GM21526 (cell line): Measurements from ENCODE around the gene TAF4.
"Not testable (repeated sequence)": the region's sequence is repeated elsewhere in the genome, so short reads cannot be mapped to it uniquely, and the experiment has no call there.

ENCODE experiments used
- ATAC-seq: cut with Tn5 transposase; IDR thresholded peaks from one replicate; pipeline ENCODE4 v1.9.1; 2021; ENCODE audit warnings: moderate library complexity; ENCODE audit not compliant: unreplicated experiment, low FRiP score

Gene TAF4

DNA sequence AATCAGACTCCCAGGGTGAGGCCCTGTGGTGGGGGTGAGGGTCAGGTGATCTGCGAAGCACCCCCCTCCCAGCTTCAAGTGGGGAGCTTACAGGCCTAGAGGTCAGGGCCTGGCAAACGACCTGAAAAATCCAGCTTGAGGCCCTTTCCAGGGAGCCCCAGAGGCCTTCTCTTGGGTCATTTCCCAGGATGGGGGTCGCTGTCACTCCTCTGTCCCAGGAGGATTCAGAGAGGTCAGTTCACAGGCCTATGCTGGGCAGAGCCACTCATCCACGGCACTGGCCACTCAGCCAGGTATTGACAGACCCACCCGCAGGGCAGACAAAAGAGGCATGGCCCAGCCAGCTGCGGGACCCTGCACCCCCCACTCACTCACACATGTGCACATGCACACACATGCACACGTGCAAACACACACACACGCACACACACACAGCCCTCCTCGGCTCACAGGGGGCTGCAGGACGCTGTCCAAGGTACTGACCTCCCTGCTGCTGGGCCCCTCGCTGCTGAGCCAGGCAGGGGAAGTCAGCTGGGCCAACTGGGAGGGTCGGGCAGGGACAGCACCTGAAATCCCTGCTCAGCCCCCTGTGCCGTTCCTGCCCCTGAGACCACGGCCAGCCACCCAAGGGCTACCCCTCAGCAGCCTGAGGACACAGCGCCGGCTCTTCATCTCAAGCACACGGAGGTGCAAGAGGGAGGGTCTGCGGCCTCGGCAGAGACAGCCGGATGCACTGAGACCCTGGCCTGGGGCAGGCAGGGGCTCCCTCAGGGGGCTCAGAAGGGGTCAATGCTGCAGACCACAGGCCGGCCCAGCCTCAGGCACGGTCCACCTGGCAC lies 113.8 kb downstream of the TAF4 start:
- ATAC-seq = no peak

DNA sequence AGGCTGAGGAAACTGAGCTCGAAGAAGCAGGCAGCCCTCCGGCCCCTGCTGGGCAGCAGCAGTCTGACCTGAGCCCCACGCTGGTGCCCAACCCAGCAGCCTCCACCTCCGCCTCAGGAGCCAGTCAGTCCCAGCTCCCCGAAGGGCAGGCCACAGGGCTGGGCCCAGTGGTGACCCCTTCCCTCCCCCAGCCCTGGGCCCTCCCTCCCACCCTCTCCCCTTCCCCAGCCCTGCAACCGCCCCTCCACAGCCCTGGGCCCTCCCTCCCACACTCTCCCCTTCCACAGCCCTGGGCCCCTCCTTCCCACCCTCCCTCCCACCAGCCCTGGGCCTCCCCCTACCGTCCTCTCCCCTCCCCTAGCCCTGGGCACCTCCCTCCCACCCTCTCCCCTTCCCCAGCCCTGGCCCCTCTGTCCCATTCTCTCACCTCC lies 115.0 kb downstream of the TAF4 start:
- ATAC-seq = no peak

DNA sequence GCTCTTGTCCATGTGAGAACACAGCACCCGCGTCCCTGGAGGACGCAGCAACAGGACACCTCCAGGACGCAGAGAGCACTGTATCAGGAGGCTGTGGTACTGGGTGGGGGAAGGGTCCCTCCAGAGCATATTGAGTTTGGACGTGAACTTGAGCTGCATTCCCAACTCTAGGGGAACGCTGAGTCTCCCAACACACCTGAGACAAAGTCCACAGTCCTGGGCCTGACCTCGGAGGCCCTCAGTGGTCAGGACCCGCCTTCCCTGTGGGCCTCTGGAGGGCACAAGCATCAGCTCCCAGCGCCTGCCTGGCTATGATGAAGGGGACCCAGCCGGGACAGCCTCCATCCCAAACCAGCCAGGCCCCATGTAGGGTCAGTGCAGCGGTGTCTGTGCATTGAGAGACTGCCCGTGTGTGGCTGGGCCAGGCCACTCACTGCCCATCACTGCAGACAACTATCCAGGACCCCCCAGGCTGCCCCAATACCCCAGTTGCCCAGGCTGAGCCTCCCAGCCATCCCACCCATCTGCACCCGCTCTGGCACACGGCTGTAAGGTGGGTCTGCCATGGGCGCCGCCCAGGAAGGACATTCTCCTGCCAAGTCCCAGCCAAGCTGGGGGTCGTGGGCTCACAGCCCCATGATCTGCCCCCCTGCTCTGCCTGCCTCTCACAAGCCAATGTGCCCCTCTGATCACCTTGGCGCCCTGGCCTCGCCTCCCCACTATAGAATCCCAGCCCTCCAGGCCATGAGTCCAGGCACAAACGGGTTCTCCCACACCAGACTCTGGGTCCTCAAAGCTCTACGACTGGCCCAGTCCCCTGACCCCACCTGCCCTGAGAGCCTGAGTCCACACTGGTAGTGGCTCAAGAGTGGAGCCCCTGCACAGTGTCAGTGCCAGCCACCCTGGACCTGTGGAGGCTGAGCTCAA lies 115.7 kb downstream of the TAF4 start:
- no peak for ATAC-seq

DNA sequence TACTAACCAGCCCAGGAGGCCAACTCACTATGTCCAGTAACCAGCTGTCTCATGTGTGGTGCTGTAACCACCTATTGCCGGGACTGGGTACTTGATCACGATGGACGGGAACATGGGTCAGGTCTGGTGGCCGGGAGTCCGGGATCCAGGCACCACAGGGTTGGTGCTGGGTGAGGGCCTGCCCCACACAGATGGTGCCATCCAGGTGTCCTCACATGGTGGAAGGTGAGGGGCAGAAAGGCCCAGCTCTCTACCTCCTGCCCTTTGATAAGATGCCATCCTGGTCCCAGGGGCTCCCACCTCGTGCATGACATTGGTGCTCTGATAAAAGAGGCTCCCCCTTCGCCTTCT lies 116.3 kb downstream of the TAF4 start:
- ATAC-seq = no peak

DNA sequence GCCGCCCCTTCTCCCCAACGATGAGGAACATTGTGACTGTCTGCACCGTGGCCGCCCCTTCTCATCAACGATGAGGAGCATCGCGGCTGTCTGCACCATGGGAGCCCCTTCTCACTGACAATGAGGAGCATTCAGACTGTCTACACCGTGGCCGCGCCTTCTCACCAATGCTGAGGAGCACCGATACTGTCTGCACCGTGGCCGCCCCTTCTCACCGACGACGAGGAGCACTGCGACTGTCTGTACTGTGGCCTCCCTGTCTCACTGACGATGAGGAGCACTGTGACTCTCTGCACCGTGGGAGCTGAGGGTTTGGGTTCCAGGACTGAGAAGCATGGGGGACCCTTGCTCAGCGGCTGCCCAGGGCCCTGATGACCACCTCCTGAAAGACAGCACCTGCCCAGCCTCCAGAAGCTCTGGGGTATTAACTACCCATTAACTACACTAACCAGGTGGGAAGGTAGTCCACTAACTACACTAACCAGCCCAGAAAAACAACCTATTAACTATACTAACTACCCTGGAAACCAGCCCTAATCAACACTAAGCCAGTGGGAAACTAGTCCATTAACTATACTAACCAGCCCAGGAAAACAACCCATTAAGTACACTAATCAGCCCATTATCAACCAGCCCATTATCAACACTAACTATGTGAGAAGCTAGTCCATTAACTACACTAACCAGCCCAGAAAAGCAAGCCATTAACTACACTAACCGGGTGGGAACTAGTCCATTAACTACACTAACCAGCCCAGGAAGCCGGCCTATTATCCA lies 116.9 kb downstream of the TAF4 start:
- no peak for ATAC-seq

DNA sequence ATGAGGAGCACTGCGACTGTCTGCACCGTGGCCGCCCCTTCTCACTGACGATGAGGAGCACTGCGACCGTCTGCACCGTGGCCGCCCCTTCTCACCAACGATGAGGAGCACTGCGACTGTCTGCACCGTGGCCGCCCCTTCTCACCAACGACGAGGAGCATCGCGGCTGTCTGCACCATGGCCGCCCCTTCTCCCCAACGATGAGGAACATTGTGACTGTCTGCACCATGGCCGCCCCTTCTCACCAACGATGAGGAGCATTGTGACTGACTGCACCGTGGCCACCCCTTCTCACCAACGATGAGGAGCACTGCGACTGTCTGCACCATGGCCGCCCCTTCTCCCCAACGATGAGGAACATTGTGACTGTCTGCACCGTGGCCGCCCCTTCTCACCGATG lies 117.6 kb downstream of the TAF4 start:
- ATAC-seq = not testable (repeated sequence)

DNA sequence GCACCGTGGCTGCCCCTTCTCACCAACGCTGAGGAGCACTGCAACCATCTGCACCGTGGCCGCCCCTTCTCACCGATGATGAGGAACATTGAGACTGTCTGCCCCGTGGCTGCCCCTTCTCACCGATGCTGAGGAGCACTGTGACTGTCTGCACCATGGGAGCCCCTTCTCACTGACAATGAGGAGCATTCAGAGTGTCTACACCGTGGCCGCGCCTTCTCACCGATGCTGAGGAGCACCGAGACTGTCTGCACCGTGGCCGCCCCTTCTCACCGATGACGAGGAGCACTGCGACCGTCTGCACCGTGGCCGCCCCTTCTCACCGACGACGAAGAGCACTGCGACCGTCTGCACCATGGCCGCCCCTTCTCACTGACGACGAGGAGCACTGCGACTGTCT lies 120.2 kb downstream of the TAF4 start:
- not testable (repeated sequence) for ATAC-seq

DNA sequence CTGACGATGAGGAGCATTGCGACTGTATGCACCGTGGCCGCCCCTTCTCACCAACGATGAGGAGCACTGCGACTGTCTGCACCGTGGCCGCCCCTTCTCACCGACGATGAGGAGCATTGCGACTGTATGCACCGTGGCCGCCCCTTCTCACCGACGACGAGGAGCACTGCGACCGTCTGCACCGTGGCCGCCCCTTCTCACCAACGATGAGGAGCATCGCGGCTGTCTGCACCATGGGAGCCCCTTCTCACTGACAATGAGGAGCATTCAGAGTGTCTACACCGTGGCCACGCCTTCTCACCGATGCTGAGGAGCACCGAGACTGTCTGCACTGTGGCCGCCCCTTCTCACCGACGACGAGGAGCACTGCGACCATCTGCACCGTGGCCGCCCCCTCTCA lies 120.7 kb downstream of the TAF4 start:
- not testable (repeated sequence) for ATAC-seq

DNA sequence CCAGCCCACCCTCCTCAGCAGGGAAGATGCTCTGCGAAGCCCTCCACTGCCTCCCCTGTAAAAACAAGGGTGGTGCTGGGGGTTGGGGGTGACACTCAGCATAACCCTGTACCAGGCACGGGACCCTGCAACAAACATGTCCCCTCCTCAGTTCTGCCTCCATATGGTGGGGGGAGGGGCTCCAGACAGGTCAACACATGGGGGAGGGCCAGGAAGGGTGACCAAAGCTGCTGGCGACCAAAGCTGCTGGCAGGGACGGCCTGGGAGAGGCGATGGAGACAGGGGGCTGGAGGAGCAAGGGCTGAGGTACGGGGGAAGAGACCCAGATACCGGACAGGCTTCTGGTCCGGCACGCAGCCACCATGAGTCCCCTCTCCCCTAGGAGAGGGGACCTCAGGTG lies 123.2 kb downstream of the TAF4 start:
- no peak for ATAC-seq

DNA sequence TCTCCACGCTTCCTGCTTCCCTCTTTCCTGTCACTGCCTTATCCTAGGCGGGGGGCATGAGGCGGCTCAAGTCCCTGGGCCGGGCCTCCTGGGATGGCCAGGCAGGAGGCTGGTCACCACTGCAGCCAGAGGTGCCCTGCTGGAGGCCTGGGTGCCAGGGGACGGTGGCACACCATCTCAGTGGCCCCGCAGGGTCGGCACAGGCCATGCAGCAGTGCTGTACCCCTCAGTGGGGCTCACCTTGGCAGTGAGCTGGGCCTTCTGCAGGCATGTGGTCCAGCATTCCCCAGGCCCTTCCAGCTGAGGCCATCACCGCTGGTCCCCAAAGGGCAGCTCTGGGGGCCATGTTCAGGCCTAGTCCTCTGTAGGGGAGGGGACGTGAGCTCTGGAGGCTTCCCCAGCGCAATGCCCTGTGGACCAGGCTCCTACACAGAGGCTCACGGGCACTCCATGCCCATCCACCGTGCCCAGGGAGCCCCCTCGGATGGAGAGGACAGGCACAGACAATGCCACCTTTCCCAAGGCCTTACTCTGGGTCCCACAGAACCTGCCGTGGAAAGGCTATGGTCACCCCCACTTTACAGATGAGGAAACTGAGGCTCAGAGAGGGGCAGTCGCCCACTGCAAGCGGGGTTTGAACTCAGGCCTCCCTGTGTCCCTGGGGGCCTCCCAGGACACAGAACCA lies 123.8 kb downstream of the TAF4 start:
- ATAC-seq = no peak

DNA sequence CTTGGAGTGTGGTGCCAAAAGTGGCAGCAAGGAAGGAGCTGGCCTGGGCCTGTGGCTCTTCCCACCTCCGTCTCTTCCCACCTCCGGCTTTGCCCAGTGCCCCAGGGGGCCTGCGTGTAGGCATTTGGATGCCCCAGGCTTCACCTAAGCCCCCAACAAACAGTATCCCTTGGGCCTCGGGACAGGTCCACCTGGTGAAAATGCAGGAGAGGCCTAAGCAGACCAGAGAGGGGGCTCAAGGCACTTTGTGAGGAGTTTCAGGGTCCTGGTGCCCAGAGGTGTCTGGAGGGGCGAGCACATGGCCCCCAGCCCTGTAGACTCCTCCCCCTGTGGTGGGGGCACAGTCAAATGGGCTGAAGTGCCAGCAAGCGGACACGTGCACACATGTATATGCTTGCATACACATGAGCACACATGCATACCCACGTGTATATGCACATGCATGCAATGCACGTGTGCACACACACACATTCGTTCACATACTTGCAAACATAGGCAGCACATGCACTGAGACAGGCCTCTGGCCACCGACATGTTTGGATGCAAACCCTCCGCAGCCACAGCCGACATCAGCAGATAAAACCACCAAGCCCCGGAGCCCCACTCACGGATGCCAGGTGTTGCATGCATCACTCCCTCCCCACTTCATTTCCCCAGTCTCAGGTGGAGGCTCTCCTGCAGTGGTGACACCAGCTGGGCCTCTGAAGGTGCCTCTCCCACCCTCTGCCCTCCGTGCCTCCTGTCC lies 124.5 kb downstream of the TAF4 start:
- no peak for ATAC-seq

DNA sequence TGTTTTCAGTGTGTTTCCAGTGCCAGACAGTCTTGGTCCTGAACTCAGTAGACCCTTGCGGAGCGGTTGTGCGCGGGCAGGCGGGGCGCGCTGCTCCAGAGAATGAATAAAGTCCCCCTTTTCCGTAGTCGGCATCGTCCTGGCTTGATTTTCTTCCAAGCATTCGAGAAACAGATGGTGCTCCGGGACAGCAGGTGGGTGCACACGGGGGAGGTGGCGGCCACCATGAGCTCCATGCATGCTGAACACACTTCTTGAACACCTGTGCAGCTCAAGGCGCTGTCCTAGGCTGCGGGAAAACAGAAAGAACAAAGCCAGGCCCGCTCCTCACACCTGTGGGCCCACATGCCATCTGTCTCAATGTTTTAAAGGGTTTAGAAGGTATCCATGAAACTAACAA lies 125.2 kb downstream of the TAF4 start:
- ATAC-seq = no peak

DNA sequence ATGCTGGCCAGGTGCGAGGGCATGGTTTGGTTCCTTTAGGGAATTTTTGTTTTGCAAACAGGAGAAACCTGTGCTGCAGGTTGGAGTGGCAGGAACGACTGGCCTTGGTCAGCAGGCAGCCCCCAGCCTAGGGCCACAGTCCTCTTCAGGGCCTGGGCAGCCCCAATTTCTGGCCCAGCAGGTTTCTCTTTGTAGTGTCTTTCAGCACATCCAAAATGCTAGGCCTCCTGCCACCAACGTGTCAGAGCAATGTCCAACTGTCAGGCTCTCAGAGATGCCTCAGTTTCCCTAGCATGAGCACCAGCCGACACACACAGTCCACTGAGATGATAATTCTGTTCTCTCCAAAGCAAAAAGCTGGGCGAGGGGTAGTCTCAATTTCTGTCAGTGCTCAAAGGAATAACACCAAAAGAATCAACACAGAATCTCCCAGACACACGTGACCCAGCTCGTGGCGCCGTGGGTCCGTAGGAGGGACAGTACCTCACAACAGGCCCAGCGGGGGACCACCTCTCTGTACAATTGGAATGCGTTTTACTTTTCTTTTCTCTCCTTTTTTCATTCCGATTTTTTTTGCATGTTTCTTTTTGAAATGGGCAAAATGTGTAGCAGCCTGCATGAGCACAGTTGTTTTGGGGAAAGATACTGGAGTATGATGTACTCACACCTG lies 125.9 kb downstream of the TAF4 start:
- no peak for ATAC-seq

DNA sequence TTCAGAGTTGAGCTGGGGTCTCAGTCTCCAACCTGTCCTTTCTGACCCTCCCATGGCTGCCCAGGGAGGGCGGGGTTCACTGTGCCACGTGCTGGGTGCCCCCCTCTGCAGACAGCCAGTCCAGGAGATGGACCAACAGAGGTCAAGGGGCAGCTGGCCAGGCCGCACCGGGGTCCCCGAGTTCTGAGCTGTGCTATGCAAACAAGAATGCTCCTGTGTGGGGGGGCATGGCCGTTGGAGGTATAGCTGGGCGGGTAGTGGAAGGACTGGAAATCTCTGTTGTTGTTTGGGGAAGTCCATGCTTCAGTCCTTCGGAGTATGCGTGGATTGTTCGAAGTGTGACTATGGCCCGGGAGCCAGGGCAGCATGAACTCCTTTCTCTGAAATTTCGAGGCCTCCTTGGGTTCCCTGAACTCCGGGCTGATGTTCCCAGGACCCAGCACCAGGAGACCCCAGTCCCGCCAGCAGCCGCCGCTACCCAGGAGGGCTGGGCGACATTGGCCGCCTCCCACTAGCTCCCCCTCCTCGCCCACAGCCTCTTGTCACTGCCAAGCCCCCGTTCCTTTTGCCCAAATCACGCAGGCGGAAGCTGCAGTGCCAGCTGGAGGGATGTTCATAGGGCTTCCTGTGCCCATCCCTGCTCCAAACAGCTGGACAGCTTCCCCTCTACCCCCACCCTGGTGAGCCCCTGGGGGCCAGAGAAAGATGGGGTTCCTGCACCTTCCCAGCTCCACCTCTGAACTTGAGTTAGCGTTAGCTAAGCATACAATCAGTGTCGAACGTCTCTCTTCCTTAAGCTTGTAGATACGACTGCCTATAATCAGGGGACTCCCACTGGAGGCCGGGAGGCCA lies 126.6 kb downstream of the TAF4 start:
- ATAC-seq = no peak

DNA sequence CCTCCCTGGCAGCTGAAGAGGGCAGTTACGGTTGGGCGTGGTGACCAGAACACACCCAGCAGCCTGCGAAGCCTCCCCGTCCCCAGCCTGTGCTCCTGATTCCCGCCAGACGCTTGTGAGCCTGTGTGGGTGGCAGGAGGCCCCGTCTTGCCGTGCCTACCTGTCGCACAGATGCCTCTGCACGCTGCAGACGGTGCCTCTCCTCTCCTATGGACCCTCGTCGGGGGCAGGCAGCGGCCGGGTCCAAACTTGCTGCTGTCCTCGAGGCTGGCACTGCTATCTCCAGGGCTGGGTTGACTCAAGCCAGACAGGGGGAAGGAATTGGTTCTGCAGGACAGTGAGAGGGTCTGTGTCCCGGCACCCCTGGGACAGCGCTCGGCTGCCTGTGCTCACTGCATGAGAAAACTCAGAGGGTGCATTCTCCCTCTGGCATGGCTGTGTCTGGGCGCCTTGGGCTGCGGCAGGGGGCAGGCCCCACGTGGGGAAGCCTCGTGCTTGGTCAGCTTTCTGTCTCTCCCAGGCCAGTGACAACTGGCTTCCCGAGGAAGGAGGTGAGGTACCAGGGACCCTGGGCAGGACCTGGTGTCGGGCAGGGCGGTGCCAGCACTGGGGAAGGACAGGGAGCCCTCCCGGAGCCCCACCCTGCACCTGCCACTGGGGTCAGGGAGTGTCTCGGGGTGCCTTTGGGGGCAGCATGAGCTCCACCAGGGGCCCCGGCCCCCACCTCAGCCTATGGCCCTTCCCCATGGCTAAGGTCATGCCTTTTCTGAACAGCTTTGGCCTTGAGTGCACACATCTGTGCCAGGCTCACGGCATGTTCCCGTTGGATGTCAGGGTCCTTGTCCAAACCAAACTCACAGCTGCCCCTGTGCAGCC lies 127.5 kb downstream of the TAF4 start:
- ATAC-seq = no peak

DNA sequence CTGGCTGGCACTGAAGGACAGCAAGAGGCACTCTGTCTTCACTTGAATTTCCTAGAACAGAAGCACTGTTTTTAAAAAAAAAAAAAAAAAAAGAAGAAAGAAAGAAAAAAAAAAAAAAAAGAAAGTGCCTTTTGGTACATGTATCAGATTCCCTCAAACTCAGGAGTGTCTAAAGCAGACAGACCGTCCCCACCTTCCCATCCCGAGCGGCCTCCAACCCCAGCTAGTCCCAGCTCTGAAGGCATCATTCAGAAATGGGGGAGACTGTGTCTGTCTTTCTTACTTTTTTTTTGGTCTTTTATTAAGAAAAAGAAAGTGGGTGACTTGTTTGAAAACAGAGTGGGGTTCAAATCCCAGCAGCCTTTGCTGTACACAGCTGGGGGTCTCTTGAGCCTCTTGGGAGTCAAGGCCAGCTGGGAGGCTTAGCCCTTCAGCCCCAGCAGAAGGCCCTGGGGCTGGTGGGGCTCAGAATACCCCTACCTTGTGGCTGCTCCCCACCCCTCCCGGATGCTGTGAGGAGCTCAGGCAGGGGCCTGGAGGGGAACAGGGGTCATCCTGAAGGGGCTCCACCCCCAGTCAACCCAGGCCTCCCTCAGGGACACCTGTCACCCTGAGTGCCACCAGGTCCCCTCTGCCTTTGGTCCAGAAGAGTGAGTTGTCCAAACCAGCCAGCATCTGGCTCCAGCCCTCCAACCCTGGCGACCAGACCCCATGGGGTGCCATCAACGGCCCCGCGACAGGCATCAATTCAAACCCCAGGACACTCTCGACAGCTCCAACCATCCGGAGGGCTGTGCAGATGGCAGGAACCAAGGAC lies 128.3 kb downstream of the TAF4 start:
- no peak for ATAC-seq
